ENCODE measurements around the gene USP3. TPM values are rescaled to one million over a fixed set of nuclear protein-coding genes. Genes with fewer than 3 reads are reported as not detected.
A peak's percentile ranks its signal among the peaks of the same experiment; 100 is the strongest.

The USP3 gene
- total and polyA plus RNA-seq, 10 of the 15 experiments (the other 5 are each of a cell fraction or from before 2014, with no cell fraction given) = 23.8 to 64.5 (median 50.3) TPM

DNA sequence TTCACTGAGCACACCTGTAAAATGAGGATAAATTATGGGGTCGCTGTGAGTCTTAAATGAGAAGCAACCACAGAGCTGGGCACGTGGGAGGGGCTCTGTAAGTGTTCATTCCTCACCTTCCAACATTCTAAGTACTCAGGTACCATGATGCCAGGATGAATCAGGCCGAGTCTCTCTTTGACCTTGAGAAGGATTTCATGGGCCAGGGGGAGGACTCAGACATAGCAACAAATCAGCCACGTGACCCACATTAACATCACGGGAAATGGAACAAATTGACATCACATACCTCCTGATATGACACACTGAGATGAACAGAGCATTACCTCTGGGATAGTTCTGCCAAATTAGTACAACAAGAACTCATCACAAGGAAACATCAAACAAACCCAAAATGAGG, 35.2 kb upstream of the USP3 start:
- Histone ChIP-seq H3K79me2 (ENCODE audit: control insufficient read depth, insufficient read depth, low read length) (no peaks in the 10 kb centered on the region), H3K27ac (ENCODE audit: control insufficient read depth, insufficient read depth) (no peak overlapping the region), H3K9ac (ENCODE audit: control insufficient read depth, insufficient read depth, low read length) (no peak overlapping the region), H3K4me3 (no peak overlapping the region), H3K4me1 (ENCODE audit: control insufficient read depth, insufficient read depth, low read length) (peaks cover 37% of the 10 kb centered on the region), H3K4me2 (ENCODE audit: control insufficient read depth, insufficient read depth) (no peak overlapping the region), H3K9me3 (replicated peaks; ENCODE audit: control insufficient read depth, insufficient read depth, low read length) (no peaks in the 10 kb centered on the region), H2AFZ (ENCODE audit: control insufficient read depth, low read depth, low read length) (no peak overlapping the region), H3K27me3 (replicated peaks in 1 of 2; ENCODE audit: control insufficient read depth in 2 of 2, insufficient read depth in 2 of 2, low read length in 1 of 2) (no peaks in the 10 kb centered on the region), H4K20me1 (ENCODE audit: control insufficient read depth, insufficient read depth) (no peaks in the 10 kb centered on the region), H3K36me3 (ENCODE audit: control insufficient read depth in 2 of 2, insufficient read depth in 2 of 2, low read length in 1 of 2) (no peaks in the 10 kb centered on the region)
- WGBS (ENCODE audit: insufficient coverage, insufficient replicate concordance, low lambda C conversion rate, missing lambda C conversion rate) = 30% methylated on average over 5 of the region's 5 CpGs
- DNase-seq (ENCODE audit: low read depth, low spot score) = no peak
- in situ Hi-C loops (cut with MboI) (loop anchor here (5.0 kb wide), 2 partner anchors 123 to 598 kb away; no protein-coding TSS in a partner anchor), intact Hi-C loops (cut with micrococcal nuclease; ENCODE audit: unreplicated experiment) (no loop called here)
- ChIA-PET POLR2A (no interaction called here), CTCF (interaction anchor here (0.5 to 15.5 kb wide), 13 partner anchors 9 to 598 kb away, joined by 3 to 272 read pairs (median 4); partner anchors contain the start of gene FBXL22), RAD21 (ENCODE audit: unreplicated experiment) (interaction anchor here (0.8 to 11.9 kb wide), 11 partner anchors 15 to 599 kb away, joined by 3 to 197 read pairs (median 4); partner anchors contain the start of genes FBXL22 and USP3), SMC1A (ENCODE audit: uncharacterized antibody, unreplicated experiment) (interaction anchor here (1.0 to 8.6 kb wide), 13 partner anchors 14 to 177 kb away, joined by 3 to 150 read pairs (median 7); partner anchors contain the start of genes FBXL22 and USP3)
- no peak for ATAC-seq
- FAIRE-seq = no peak
- BruUV-seq (replicated peaks) = no TSS peak
- TF ChIP-seq IKZF2 (IDR thresholded peaks at IDR 0.05) (no peak), BHLHE40 (IDR thresholded peaks at IDR 0.05; ENCODE audit: borderline replicate concordance in 1 of 2, low read depth in 2 of 2, low read length in 1 of 2) (0 out of 4 replicates have a peak, but pooled peaks of 1 of the 2 experiments have one; percentile 7), EZH2 (IDR thresholded peaks at IDR 0.05; ENCODE audit: borderline replicate concordance, control insufficient read depth, low read depth, low read length) (no peak), TBL1XR1 (IDR thresholded peaks at IDR 0.05; ENCODE audit: low read depth, low read length) (no peak), CREB1 (IDR thresholded peaks at IDR 0.05; ENCODE audit: low read depth) (peak; percentile 60; the same call in 1 of the 2 replicates), SUZ12 (IDR thresholded peaks at IDR 0.05; ENCODE audit: unreplicated experiment) (no peak), ATF7 (IDR thresholded peaks at IDR 0.05; ENCODE audit: low read depth) (no peak), RFX5 (IDR thresholded peaks at IDR 0.05; ENCODE audit: low read depth, low read length) (no peak), CREM (IDR thresholded peaks at IDR 0.05; ENCODE audit: low read depth) (peak; percentile 54; the same call in 1 of the 2 replicates), MYB (IDR thresholded peaks at IDR 0.05; ENCODE audit: borderline replicate concordance, low read depth, low read length) (no peak), IKZF1 (conservative IDR thresholded peaks at IDR 0.05) (0 out of 2 replicates have a peak, but pooled peaks have one; percentile 11)
- TF ChIP-seq, protein P1, sequence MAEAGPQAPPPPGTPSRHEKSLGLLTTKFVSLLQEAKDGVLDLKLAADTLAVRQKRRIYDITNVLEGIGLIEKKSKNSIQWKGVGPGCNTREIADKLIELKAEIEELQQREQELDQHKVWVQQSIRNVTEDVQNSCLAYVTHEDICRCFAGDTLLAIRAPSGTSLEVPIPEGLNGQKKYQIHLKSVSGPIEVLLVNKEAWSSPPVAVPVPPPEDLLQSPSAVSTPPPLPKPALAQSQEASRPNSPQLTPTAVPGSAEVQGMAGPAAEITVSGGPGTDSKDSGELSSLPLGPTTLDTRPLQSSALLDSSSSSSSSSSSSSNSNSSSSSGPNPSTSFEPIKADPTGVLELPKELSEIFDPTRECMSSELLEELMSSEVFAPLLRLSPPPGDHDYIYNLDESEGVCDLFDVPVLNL (IDR thresholded peaks at IDR 0.05; ENCODE audit: low read depth, low read length) = no peak
- TF ChIP-seq, protein P2, sequence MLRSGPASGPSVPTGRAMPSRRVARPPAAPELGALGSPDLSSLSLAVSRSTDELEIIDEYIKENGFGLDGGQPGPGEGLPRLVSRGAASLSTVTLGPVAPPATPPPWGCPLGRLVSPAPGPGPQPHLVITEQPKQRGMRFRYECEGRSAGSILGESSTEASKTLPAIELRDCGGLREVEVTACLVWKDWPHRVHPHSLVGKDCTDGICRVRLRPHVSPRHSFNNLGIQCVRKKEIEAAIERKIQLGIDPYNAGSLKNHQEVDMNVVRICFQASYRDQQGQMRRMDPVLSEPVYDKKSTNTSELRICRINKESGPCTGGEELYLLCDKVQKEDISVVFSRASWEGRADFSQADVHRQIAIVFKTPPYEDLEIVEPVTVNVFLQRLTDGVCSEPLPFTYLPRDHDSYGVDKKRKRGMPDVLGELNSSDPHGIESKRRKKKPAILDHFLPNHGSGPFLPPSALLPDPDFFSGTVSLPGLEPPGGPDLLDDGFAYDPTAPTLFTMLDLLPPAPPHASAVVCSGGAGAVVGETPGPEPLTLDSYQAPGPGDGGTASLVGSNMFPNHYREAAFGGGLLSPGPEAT (IDR thresholded peaks at IDR 0.05; ENCODE audit: low read depth) = no peak
- TF ChIP-seq, protein P3, sequence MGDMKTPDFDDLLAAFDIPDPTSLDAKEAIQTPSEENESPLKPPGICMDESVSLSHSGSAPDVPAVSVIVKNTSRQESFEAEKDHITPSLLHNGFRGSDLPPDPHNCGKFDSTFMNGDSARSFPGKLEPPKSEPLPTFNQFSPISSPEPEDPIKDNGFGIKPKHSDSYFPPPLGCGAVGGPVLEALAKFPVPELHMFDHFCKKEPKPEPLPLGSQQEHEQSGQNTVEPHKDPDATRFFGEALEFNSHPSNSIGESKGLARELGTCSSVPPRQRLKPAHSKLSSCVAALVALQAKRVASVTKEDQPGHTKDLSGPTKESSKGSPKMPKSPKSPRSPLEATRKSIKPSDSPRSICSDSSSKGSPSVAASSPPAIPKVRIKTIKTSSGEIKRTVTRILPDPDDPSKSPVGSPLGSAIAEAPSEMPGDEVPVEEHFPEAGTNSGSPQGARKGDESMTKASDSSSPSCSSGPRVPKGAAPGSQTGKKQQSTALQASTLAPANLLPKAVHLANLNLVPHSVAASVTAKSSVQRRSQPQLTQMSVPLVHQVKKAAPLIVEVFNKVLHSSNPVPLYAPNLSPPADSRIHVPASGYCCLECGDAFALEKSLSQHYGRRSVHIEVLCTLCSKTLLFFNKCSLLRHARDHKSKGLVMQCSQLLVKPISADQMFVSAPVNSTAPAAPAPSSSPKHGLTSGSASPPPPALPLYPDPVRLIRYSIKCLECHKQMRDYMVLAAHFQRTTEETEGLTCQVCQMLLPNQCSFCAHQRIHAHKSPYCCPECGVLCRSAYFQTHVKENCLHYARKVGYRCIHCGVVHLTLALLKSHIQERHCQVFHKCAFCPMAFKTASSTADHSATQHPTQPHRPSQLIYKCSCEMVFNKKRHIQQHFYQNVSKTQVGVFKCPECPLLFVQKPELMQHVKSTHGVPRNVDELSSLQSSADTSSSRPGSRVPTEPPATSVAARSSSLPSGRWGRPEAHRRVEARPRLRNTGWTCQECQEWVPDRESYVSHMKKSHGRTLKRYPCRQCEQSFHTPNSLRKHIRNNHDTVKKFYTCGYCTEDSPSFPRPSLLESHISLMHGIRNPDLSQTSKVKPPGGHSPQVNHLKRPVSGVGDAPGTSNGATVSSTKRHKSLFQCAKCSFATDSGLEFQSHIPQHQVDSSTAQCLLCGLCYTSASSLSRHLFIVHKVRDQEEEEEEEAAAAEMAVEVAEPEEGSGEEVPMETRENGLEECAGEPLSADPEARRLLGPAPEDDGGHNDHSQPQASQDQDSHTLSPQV (IDR thresholded peaks at IDR 0.05) = no peak
- TF ChIP-seq, protein P4, sequence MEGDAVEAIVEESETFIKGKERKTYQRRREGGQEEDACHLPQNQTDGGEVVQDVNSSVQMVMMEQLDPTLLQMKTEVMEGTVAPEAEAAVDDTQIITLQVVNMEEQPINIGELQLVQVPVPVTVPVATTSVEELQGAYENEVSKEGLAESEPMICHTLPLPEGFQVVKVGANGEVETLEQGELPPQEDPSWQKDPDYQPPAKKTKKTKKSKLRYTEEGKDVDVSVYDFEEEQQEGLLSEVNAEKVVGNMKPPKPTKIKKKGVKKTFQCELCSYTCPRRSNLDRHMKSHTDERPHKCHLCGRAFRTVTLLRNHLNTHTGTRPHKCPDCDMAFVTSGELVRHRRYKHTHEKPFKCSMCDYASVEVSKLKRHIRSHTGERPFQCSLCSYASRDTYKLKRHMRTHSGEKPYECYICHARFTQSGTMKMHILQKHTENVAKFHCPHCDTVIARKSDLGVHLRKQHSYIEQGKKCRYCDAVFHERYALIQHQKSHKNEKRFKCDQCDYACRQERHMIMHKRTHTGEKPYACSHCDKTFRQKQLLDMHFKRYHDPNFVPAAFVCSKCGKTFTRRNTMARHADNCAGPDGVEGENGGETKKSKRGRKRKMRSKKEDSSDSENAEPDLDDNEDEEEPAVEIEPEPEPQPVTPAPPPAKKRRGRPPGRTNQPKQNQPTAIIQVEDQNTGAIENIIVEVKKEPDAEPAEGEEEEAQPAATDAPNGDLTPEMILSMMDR (IDR thresholded peaks at IDR 0.05 in 2 of 3, conservative IDR thresholded peaks at IDR 0.05 in 1 of 3; ENCODE audit: control insufficient read depth in 2 of 3, extremely low read depth in 1 of 3, insufficient read depth in 1 of 3, low read depth in 3 of 3, low read length in 3 of 3) = no peak
